OCI-LY7 (cell line): ENCODE measurements around the gene KRTAP16-1. TPM values are rescaled to one million over a fixed set of nuclear protein-coding genes. Genes with fewer than 3 reads are reported as not detected.

Experiments used
- Bru-seq: library from RNA; stranded (reverse); fragments of 400-500 nt; gene quantifications from one replicate; lab custom pipeline; 2021; lab: Mats Ljungman, UMichigan
- BruChase-seq, 2 experiments: library from RNA; stranded (reverse); fragments of 400-500 nt; gene quantifications; one replicate each; lab custom pipeline; 2021; lab: Mats Ljungman, UMichigan
- BruUV-seq: library from RNA; stranded (reverse); fragments of 400-500 nt; replicated peaks from 2 replicates; lab custom pipeline; 2021; lab: Mats Ljungman, UMichigan
- CTCF ChIA-PET: fragments of 300-600 bp; sonication (Branson Sonifier 250); formaldehyde crosslinking; loops from one replicate; lab custom pipeline; 2022; ENCODE audit warnings: antibody characterized with exemption; ENCODE audit not compliant: unreplicated experiment; lab: Charles Lee
- POLR2A ChIA-PET: fragments of 300-600 bp; sonication (Branson Sonifier 250); formaldehyde crosslinking; loops from one replicate; lab custom pipeline; 2022; ENCODE audit warnings: antibody characterized with exemption; lab: Charles Lee
- DNase-seq: peaks from one replicate; pipeline ENCODE4 v3.0.0-alpha.2; 2015; ENCODE audit warnings: low spot score
- H2AFZ ChIP-seq: fragments of 200-600 bp; sonication (generic), shearing (Covaris generic); 2 replicates; pipeline ENCODE4 v1.6.1; 2014; ENCODE audit warnings: mild to moderate bottlenecking, antibody characterized with exemption, low read length, moderate library complexity
- H3K27ac ChIP-seq: fragments of 200-600 bp; sonication (generic); 2 replicates; pipeline ENCODE4 v1.5.1; 2014; ENCODE audit warnings: mixed run types, low read depth, mild to moderate bottlenecking, moderate library complexity, low read length, inconsistent platforms; ENCODE audit not compliant: poor library complexity, severe bottlenecking
- H3K36me3 ChIP-seq: fragments of 200-600 bp; sonication (generic); 2 replicates; pipeline ENCODE4 v1.6.1; 2014; ENCODE audit warnings: mild to moderate bottlenecking, antibody characterized with exemption, low read length, moderate library complexity, mixed read lengths; ENCODE audit not compliant: insufficient read depth
- H3K4me1 ChIP-seq: fragments of 200-600 bp; sonication (generic); 2 replicates; pipeline ENCODE4 v1.5.1; 2014; ENCODE audit warnings: mild to moderate bottlenecking, low read length; ENCODE audit not compliant: insufficient read depth, poor library complexity, severe bottlenecking
- H3K4me2 ChIP-seq: fragments of 200-600 bp; sonication (generic); 2 replicates; pipeline ENCODE4 v1.6.1; 2014; ENCODE audit warnings: mild to moderate bottlenecking, low read length
- H3K4me3 ChIP-seq: fragments of 200-600 bp; sonication (generic); 2 replicates; pipeline ENCODE4 v1.5.1; 2014; ENCODE audit warnings: mild to moderate bottlenecking, low read depth, low read length; ENCODE audit not compliant: poor library complexity, severe bottlenecking
- H3K79me2 ChIP-seq: fragments of 200-600 bp; sonication (generic); 2 replicates; pipeline ENCODE4 v1.6.1; 2016; ENCODE audit warnings: low read depth, mild to moderate bottlenecking, low read length, moderate library complexity, mixed read lengths; ENCODE audit not compliant: insufficient read depth
- H3K9me2 ChIP-seq: fragments of 200-600 bp; sonication (generic); 2 replicates; pipeline ENCODE4 v1.6.1; 2016; ENCODE audit warnings: mild to moderate bottlenecking, low read length, mixed read lengths; ENCODE audit not compliant: insufficient read depth
- H3K9me3 ChIP-seq: fragments of 200-600 bp; sonication (generic); 2 replicates; pipeline ENCODE4 v1.6.1; 2014; ENCODE audit warnings: mild to moderate bottlenecking, mixed run types, low read length, mixed read lengths
- H4K20me1 ChIP-seq: fragments of 200-600 bp; sonication (generic); 2 replicates; pipeline ENCODE4 v1.6.1; 2014; ENCODE audit warnings: mild to moderate bottlenecking, antibody characterized with exemption, low read length, moderate library complexity, mixed read lengths; ENCODE audit not compliant: insufficient read depth
- EZH2phosphoT487 ChIP-seq: fragments of 200-600 bp; sonication (generic); IDR thresholded peaks from 2 replicates; pipeline ENCODE4 v1.6.1; 2018; ENCODE audit warnings: low read depth, borderline replicate concordance, mild to moderate bottlenecking, mixed run types, antibody characterized with exemption, low read length, moderate library complexity, mixed read lengths
- intact Hi-C: fragments of 100-400 bp; cut with micrococcal nuclease; formaldehyde crosslinking; loops from one replicate; pipeline ENCODE4 v1.10.0; 2022; ENCODE audit not compliant: unreplicated experiment
- long read RNA-seq: library from polyadenylated mRNA; stranded (forward); transcript quantifications from one replicate; pipeline ENCODE4 v2.0.0, GENCODE V29; 2022
- total RNA-seq, 2 experiments: library from RNA; depleted of rRNA in 1 of 2; stranded (reverse); fragments of >200 nt in 1 of 2; shearing (Covaris generic) in 1 of 2; gene quantifications; 2 replicates each; pipeline ENCODE4 v1.2.3, GENCODE V29; 2014 to 2022
- TF ChIP-seq, protein P1 (sequence below): fragments of 200-600 bp; sonication (generic); conservative IDR thresholded peaks from 2 replicates; pipeline ENCODE4 v1.5.1; 2014; ENCODE audit warnings: mild to moderate bottlenecking, antibody characterized with exemption, low read length, moderate library complexity, mixed read lengths

Gene KRTAP16-1, protein sequence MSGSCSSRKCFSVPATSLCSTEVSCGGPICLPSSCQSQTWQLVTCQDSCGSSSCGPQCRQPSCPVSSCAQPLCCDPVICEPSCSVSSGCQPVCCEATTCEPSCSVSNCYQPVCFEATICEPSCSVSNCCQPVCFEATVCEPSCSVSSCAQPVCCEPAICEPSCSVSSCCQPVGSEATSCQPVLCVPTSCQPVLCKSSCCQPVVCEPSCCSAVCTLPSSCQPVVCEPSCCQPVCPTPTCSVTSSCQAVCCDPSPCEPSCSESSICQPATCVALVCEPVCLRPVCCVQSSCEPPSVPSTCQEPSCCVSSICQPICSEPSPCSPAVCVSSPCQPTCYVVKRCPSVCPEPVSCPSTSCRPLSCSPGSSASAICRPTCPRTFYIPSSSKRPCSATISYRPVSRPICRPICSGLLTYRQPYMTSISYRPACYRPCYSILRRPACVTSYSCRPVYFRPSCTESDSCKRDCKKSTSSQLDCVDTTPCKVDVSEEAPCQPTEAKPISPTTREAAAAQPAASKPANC
- not detected in 2 replicates for total RNA-seq (2014; rRNA removed; shearing (Covaris generic))
- total RNA-seq (2022) = not detected in 2 replicates
- not detected for Bru-seq, nascent RNA
- not detected for BruChase-seq, experiment 1, labeled RNA remaining after a 6-hour chase
- BruChase-seq, experiment 2, labeled RNA remaining after a 2-hour chase = not detected
- long read RNA-seq = 0 reads

DNA sequence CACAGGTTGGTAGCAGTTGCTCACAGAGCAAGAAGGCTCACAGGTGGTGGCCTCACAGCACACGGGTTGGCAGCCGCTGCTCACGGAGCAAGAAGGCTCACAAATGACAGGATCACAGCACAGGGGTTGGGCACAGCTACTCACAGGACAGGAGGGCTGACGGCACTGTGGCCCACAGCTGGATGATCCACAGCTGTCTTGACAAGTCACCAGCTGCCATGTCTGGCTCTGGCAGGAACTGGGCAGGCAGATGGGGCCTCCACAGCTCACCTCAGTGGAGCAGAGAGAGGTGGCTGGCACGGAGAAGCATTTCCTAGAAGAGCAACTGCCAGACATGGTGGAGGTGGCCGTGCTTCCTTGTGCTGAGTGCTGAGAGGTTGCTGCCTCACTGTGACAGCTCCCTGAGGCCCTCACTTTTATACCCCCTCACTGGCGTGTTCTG is at the start of gene KRTAP16-1:
Gene KRTAP16-1, minus strand, starts transcription at position 392 of the 442 bp plus-strand sequence. Its CDS starts 56 bp downstream, at position 336.
- Histone ChIP-seq H3K4me1 (peaks cover 10% of the 10 kb centered on the region), H3K9me2 (no peaks in the 10 kb centered on the region), H3K36me3 (no peaks in the 10 kb centered on the region), H2AFZ (no peak within 1 kb of the TSS), H3K4me2 (peak within 1 kb of the TSS; percentile 37), H3K4me3 (no peak within 1 kb of the TSS), H3K79me2 (no peaks in the 10 kb centered on the region), H4K20me1 (no peaks in the 10 kb centered on the region), H3K9me3 (no peaks in the 10 kb centered on the region), H3K27ac (no peak within 1 kb of the TSS)
- intact Hi-C loops = loop anchor here (5.0 kb wide), 1 partner anchor 187 kb away; the partner anchor contains the start of gene KRTAP4-12
- no peak for DNase-seq
- CTCF ChIA-PET = no interaction called here
- BruUV-seq = no TSS peak
- TF ChIP-seq, protein P1, sequence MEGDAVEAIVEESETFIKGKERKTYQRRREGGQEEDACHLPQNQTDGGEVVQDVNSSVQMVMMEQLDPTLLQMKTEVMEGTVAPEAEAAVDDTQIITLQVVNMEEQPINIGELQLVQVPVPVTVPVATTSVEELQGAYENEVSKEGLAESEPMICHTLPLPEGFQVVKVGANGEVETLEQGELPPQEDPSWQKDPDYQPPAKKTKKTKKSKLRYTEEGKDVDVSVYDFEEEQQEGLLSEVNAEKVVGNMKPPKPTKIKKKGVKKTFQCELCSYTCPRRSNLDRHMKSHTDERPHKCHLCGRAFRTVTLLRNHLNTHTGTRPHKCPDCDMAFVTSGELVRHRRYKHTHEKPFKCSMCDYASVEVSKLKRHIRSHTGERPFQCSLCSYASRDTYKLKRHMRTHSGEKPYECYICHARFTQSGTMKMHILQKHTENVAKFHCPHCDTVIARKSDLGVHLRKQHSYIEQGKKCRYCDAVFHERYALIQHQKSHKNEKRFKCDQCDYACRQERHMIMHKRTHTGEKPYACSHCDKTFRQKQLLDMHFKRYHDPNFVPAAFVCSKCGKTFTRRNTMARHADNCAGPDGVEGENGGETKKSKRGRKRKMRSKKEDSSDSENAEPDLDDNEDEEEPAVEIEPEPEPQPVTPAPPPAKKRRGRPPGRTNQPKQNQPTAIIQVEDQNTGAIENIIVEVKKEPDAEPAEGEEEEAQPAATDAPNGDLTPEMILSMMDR = no peak
- no peak for TF ChIP-seq EZH2phosphoT487
- POLR2A ChIA-PET = interaction anchor here (0.6 kb wide), 1 partner anchor 96 kb away, joined by 3 read pairs; no protein-coding TSS in a partner anchor

DNA sequence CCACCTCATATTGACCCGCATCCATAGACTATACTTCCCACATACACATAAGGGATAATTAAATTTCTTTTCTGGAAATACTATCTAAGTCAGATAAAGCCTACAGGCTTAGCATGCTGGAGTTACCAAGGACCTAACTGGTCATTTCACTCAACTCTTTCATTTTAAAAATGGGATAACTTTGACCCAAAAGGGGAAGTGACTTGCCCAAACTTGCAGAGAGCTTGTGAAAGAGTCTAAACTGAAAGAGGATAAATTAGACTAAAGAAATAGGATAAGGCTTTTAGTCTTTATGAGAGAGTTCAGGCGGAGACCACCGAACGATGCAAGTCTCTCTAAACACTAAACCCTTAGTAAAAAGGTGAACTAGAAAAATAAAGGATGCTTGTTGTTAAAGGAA is 45.4 kb upstream of the KRTAP16-1 start:
- no peaks in the 10 kb centered on the region for H3K9me2 ChIP-seq
- no peaks in the 10 kb centered on the region for H3K9me3 ChIP-seq
- H3K4me3 ChIP-seq = no peak overlapping the region
- H4K20me1 ChIP-seq = no peaks in the 10 kb centered on the region
- H3K79me2 ChIP-seq = no peaks in the 10 kb centered on the region
- H3K4me2 ChIP-seq = no peak overlapping the region
- TF ChIP-seq EZH2phosphoT487 = no peak
- TF ChIP-seq, protein P1 = no peak
- no peak overlapping the region for H2AFZ ChIP-seq
- DNase-seq = no peak
- ChIA-PET POLR2A (no interaction called here), CTCF (no interaction called here)
- H3K27ac ChIP-seq = no peak overlapping the region
- no TSS peak for BruUV-seq
- intact Hi-C loops = no loop called here
- no peaks in the 10 kb centered on the region for H3K4me1 ChIP-seq
- H3K36me3 ChIP-seq = no peaks in the 10 kb centered on the region
